GM21390 (cell line): ENCODE data around the gene KLHDC7B.

Experiments
- ATAC-seq: cut with Tn5 transposase; IDR thresholded peaks from one replicate; pipeline ENCODE4 v1.9.1; 2021; ENCODE audit not compliant: unreplicated experiment

The KLHDC7B gene

GRCh38 chr22:50547263-50547985 lies 1.7 kb downstream of the KLHDC7B start:
- ATAC-seq, result no peak

DNA sequence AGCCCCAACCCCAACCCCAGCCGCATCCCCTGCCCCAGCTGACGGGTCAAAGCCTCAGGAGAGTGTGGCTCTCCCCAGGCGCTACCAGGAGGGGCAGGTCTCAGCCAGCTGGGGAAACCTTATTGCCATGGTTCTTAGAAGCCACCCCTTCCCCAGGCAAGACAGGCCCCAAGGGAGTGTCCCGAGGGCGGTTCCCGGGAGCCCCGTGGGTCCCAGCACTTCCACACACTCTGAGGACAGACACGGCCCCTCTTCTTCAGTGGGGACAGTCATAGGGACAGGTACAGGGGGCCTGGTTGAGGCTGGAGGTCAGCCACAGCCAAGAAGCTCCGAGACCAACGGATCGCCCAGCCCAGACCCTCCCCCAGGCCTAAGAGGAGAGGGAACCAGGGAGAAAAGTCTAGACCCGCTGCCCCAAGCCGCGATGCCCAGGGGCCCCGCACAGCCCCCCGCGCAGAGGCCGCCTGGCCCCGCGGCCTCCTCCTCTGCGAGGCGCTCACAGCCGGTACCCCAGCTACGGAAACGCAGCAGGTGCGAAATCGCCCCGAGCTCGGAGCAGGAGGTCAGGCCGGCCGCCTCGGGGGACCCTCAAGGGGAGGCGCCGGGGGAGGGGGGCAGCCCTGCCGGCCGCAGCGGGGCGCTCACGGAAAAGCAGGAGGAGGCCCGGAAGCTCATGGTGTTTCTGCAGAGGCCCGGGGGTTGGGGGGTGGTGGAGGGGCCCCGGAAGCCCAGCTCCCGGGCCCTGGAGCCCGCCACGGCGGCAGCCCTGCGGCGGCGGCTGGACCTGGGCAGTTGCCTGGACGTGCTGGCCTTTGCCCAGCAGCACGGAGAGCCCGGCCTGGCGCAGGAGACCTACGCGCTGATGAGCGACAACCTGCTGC lies 2.6 kb downstream of the KLHDC7B start:
- no peak for ATAC-seq

DNA sequence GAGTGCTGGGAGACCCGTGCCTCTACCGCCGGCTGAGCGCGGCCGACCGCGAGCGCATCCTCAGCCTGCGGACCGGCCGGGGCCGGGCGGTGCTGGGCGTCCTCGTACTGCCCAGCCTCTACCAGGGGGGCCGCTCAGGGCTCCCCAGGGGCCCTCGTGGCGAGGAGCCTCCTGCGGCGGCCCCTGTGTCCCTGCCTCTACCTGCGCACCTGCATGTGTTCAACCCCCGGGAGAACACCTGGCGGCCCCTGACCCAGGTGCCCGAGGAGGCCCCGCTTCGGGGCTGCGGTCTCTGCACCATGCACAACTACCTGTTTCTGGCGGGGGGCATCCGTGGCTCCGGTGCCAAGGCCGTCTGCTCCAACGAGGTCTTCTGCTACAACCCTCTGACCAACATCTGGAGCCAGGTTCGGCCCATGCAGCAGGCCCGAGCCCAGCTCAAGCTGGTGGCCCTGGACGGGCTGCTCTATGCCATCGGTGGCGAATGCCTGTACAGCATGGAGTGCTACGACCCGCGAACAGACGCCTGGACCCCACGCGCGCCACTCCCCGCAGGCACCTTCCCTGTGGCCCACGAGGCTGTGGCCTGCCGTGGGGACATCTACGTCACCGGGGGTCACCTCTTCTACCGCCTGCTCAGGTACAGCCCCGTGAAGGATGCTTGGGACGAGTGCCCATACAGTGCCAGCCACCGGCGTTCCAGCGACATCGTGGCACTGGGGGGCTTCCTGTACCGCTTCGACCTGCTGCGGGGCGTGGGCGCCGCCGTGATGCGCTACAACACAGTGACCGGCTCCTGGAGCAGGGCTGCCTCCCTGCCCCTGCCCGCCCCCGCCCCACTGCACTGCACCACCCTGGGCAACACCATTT lies 3.5 kb downstream of the KLHDC7B start:
- no peak for ATAC-seq

GRCh38 chr22:50550395-50550794 lies 4.7 kb downstream of the KLHDC7B start:
- ATAC-seq, result no peak

GRCh38 chr22:50551160-50551752 lies 5.6 kb downstream of the KLHDC7B start:
- ATAC-seq, result no peak

DNA sequence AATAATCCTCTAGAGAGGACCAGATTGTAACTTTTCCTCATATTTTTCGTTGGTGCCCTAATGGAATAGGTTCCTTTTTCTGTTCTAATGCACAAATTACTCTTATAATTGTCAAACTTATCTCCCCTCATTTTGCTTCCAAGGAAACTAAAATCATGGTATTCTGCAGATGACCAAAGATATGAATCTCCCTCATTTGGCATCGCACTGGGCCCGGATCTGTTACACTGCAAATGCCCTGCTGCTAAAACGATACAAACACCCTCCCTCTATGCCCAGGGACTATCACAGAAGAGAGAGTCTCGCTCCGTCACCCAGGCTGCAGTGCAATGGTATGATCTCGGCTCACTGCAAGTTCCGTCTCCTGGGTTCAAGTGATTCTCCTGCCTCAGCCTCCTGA lies 7.6 kb downstream of the KLHDC7B start:
- no peak for ATAC-seq

- no peak for ATAC-seq
These were observed 11.0 kb downstream of the KLHDC7B start for GRCh38 chr22:50556703-50557102.

GRCh38 chr22:50560034-50560433 lies 14.3 kb downstream of the KLHDC7B start:
- no peak for ATAC-seq

DNA sequence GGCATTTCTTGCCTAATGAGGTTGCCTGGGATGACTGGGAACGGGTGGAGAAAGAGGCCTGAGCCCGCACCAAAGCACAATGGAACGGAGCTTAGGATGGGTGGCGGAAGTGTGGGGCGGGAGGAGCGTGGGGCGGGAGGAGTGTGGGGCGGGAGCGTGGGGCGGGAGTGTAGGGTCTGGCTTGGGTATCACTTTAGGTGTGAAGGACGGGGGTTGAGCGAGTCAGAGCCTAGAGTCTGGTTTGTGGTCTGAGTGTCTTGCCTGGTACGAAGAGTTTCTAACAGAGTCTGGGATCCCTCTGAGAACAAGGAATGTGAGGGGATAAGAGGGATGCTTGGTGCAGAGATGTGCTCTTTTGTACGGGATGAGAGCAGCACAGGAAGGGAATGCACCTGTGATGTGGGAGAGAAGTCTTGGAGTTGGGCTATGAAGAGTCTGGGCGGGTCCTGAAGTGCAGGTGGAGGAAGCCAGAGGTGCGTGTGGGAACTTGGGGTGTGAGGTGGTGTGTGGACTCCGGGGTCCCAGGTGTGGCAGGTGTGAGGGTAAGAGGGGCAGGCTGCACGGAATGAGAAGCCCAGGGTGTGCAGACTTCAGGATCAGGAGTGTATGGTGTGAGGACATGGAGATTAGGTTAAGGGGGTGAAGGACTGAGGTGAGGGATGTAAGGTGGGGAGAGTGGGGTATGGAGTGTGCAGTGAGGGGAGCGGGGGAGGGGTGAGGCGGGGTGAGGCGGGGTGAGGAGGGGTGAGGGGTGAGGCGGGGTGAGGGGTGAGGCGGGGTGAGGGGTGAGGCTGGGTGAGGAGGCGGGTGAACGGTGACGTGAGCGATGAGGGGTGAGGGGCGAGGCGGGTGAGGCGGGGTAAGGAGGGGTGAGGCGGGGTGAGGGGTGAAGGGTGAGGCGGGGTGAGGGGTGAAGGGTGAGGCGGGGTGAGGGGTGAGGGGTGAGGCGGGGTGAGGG lies 16.0 kb downstream of the KLHDC7B start:
- no peak for ATAC-seq

- ATAC-seq, result peak; percentile 74
These were observed 17.1 kb downstream of the KLHDC7B start, which contains the start of gene SYCE3 for GRCh38 chr22:50562523-50563412. TSS of gene SYCE3 (minus strand) at chr22:50562919. CDS start at chr22:50556405, 6,514 bp downstream.

- no peak for ATAC-seq
These were observed 17.9 kb downstream of the KLHDC7B start for GRCh38 chr22:50563413-50564160.

- ATAC-seq, result no peak
These were observed 18.6 kb downstream of the KLHDC7B start for GRCh38 chr22:50564289-50564688.

- no peak for ATAC-seq
These were observed 22.1 kb downstream of the KLHDC7B start for GRCh38 chr22:50567721-50568252.

- ATAC-seq, result no peak
These were observed 22.9 kb downstream of the KLHDC7B start for GRCh38 chr22:50568626-50569025.

DNA sequence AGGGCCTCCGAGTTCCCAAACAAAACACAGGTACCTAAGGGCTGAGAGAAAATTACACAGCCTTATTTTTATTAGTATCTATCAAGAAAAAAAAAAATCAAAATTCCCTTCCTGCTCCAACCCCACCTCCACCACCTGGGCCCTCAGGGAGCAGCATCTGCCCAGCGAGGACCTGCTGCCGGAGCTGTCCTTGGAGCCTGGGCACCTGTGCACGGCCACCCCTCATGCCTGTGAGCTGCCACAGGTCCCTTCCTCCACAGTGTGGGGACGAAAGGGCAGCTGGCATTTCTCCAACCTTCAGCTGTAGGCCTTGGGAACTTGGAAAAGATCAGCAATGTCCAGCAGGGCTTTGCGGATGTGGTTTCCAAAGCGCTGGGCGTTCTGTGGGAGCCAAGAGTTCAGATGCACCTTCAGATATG lies 23.4 kb downstream of the KLHDC7B start:
- ATAC-seq, result no peak

DNA sequence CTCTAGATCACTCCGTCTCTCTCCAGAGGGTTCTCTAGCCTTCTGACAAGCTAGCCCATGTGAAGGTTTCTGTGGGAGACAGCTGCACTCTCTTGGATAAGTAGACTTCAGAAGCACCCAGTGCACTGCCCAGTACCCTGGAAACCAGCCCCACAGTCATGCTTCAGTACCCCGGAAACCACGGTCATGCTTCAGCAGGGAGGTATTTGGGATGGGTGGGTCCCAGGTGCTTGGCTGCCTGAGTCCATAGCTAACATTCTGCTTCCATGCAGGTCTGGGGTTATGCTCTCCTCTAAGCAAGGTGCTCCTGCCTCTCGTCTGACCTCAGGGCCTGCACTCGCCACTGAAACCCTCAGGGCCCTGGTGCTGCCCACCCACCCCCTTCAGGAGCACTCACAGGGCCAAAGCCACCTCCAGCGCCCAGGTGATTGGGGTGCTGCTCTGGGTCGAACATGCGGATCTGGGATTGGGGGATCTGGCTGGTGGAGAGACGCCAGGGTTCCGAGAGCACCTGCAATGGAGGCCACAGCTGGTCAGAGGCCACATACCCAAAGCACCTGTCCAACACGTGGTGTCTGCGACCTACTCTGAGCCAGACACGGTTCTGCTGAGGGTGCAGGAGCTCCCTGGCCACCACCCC lies 24.3 kb downstream of the KLHDC7B start:
- ATAC-seq, result no peak

DNA sequence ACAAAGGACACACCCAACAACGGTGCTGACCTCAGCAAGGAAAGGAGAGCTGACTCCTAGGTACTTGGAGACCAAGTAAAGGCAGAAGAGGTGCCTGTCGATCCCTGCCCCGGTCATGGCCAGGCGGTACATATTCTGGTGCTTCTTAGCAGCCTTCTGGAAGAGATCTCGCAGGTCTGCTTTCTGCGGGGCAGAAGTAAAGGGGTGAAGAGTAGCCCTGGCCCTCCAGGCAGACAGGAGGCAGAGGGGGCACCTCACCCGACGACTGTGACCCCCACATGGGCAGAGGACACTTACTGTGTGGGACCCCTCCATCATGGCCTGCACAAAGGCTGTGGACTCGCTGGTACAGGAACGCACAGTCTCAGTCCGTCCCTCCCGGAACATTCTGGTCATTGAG lies 25.2 kb downstream of the KLHDC7B start:
- no peak for ATAC-seq
